ENCODE results near the gene FMNL2.

DNA sequence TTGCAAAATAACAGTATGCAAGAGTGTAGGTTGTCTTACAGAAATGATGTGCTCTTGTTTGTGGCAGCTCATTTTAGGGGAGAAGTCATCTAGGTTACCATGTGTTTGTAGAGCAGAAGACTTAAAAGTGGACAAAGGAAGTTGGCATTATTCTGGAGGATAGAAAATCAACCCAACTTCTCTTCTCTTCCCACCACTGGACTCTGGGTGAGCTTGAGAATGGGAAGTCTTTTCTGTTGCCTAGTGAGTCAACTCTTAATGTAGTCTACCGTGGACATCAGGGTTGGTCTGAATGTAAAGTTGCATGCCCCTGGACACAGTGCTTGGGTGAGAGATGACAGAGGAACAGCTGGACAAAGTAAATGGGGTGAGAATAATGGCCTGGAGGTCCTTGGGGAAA is 98.3 kb downstream of the FMNL2 start:
- no peak for TF ChIP-seq CTCF (IDR thresholded peaks at IDR 0.05; ENCODE audit: borderline replicate concordance, extremely low read depth, low read length, poor library complexity, severe bottlenecking)
- TF ChIP-seq EZH2 (IDR thresholded peaks at IDR 0.05; ENCODE audit: borderline replicate concordance, low read depth, low read length, severe bottlenecking), result no peak
